Stimulated activated CD4-positive, alpha-beta T cell treated with anti-CD3 and anti-CD28 coated beads, Interleukin-4, amount 100 ng/mL, for 1 hour (primary cell): Measurements from ENCODE around the gene TRPV5.
"Not testable (repeated sequence)": the region's sequence is repeated elsewhere in the genome, so short reads cannot be mapped to it uniquely, and the experiment has no call there.

Experiments used
- DNase-seq: peaks from one replicate; pipeline ENCODE4 v3.0.0-alpha.2; 2020

Gene TRPV5

GRCh38 chr7:142933624-142934023, at the start of gene TRPV5:
TSS of gene TRPV5 (minus strand) at chr7:142933746. CDS start at chr7:142933459, 287 bp downstream.
- no peak for DNase-seq

- DNase-seq: not testable (repeated sequence)
Observed at GRCh38 chr7:142978402-142978801, 44.9 kb upstream of the TRPV5 start.

GRCh38 chr7:142974626-142975025, 41.1 kb upstream of the TRPV5 start:
- DNase-seq: no peak

GRCh38 chr7:142969183-142969582, 35.6 kb upstream of the TRPV5 start:
- DNase-seq: no peak

- no peak for DNase-seq
Observed at GRCh38 chr7:142968229-142968628, 34.7 kb upstream of the TRPV5 start.

- no peak for DNase-seq
Observed at GRCh38 chr7:142964502-142965246, 31.1 kb upstream of the TRPV5 start.

- no peak for DNase-seq
Observed at GRCh38 chr7:142963993-142964392, 30.4 kb upstream of the TRPV5 start.

- no peak for DNase-seq
Observed at GRCh38 chr7:142962991-142963390, 29.4 kb upstream of the TRPV5 start.

GRCh38 chr7:142961973-142962926, 28.7 kb upstream of the TRPV5 start, which contains the start of gene KEL:
TSS of gene KEL (minus strand) at chr7:142962363. CDS start at chr7:142962206, 157 bp downstream.
- no peak for DNase-seq

- no peak for DNase-seq
Observed at GRCh38 chr7:142961595-142961972, 28.0 kb upstream of the TRPV5 start.

GRCh38 chr7:142960955-142961512, 27.5 kb upstream of the TRPV5 start:
- no peak for DNase-seq

GRCh38 chr7:142959202-142959601, 25.7 kb upstream of the TRPV5 start:
- DNase-seq: no peak

GRCh38 chr7:142957723-142958122, 24.2 kb upstream of the TRPV5 start:
- DNase-seq: no peak

- DNase-seq: no peak
Observed at GRCh38 chr7:142956951-142957623, 23.5 kb upstream of the TRPV5 start.

GRCh38 chr7:142954680-142955268, 21.2 kb upstream of the TRPV5 start:
- DNase-seq: no peak

GRCh38 chr7:142950235-142950634, 16.7 kb upstream of the TRPV5 start:
- no peak for DNase-seq

- no peak for DNase-seq
Observed at GRCh38 chr7:142948603-142949002, 15.1 kb upstream of the TRPV5 start.

GRCh38 chr7:142945001-142945400, 11.5 kb upstream of the TRPV5 start:
- DNase-seq: no peak

GRCh38 chr7:142943706-142944268, 10.2 kb upstream of the TRPV5 start:
- DNase-seq: no peak

- no peak for DNase-seq
Observed at GRCh38 chr7:142942746-142943145, 9.2 kb upstream of the TRPV5 start.

GRCh38 chr7:142941541-142941940, 8.0 kb upstream of the TRPV5 start:
- DNase-seq: no peak

- DNase-seq: no peak
Observed at GRCh38 chr7:142940966-142941535, 7.5 kb upstream of the TRPV5 start.
